Ascending aorta (tissue), 2 donors: ENCODE measurements around the gene CRYBG1. TPM values are rescaled to one million over a fixed set of nuclear protein-coding genes. Genes with fewer than 3 reads are reported as not detected.

ENCODE experiments used
- DNase-seq, 2 donors: peaks; one replicate each; pipeline ENCODE4 v3.0.0-alpha.2; 2019; ENCODE audit warnings: low spot score in 2 of 2
- H3K27ac ChIP-seq, 2 donors: fragments of 200-600 bp; sonication (generic); one replicate each; pipeline ENCODE4 v1.5.1; 2016 to 2017; ENCODE audit warnings: mild to moderate bottlenecking in 1 of 2
- H3K27me3 ChIP-seq: fragments of 200-600 bp; sonication (generic); one replicate; pipeline ENCODE4 v1.5.1; 2017
- H3K36me3 ChIP-seq, 2 donors: fragments of 200-600 bp; sonication (generic); one replicate each; pipeline ENCODE4 v1.5.1; 2016
- H3K4me1 ChIP-seq, 2 donors: fragments of 200-600 bp; sonication (generic); one replicate each; pipeline ENCODE4 v1.5.1; 2016 to 2017; ENCODE audit warnings: mild to moderate bottlenecking in 1 of 2
- H3K4me3 ChIP-seq, 2 donors: fragments of 200-600 bp; sonication (generic); one replicate each; pipeline ENCODE4 v1.5.1; 2016 to 2017; ENCODE audit warnings: mild to moderate bottlenecking in 1 of 2
- H3K9me3 ChIP-seq, 2 donors: fragments of 200-600 bp; sonication (generic); one replicate each; pipeline ENCODE4 v1.5.1; 2016
- CTCF ChIP-seq, 3 experiments: fragments of 200-600 bp in 2 of 3; fragments of 450-650 bp in 1 of 3; sonication (generic) in 2 of 3; IDR thresholded peaks; one replicate each; pipeline ENCODE4 v1.5.1; 2016 to 2019; ENCODE audit warnings: antibody characterized with exemption in 3 of 3, mild to moderate bottlenecking in 1 of 3, moderate library complexity in 1 of 3
- intact Hi-C: fragments of 100-400 bp; cut with DNase I; formaldehyde crosslinking; loops from one replicate; pipeline ENCODE4 v1.15.1; 2023
- total RNA-seq: library from RNA; depleted of rRNA; stranded (reverse); fragments of >200 nt; gene quantifications from one replicate; pipeline ENCODE4 v1.1.0, GENCODE V29; 2016

The CRYBG1 gene
- total RNA-seq, 1 donor from 2014 or later: 6.5 TPM

GRCh38 chr6:106528521-106528920 lies 168.0 kb downstream of the CRYBG1 start:
- DNase-seq: no peak
- Histone ChIP-seq H3K27me3 (no peaks in the 10 kb centered on the region), H3K4me3 (no peak overlapping the region), H3K9me3 (no peaks in the 10 kb centered on the region), H3K36me3 (no peaks in the 10 kb centered on the region), H3K4me1 (no peaks in the 10 kb centered on the region), H3K27ac (no peak overlapping the region)
- intact Hi-C loops: no loop called here
- no peak for TF ChIP-seq CTCF (IDR thresholded peaks at IDR 0.05)

GRCh38 chr6:106529438-106529837 lies 168.9 kb downstream of the CRYBG1 start:
- intact Hi-C loops: no loop called here

GRCh38 chr6:106530026-106530425 lies 169.5 kb downstream of the CRYBG1 start:
- no peak overlapping the region for H3K27ac ChIP-seq

More at GRCh38 chr6:106529438-106529837, 168.9 kb downstream of the CRYBG1 start:
- Histone ChIP-seq H3K36me3 (no peaks in the 10 kb centered on the region), H3K27ac (no peak overlapping the region), H3K9me3 (no peaks in the 10 kb centered on the region), H3K4me3 (no peak overlapping the region), H3K4me1 (no peaks in the 10 kb centered on the region), H3K27me3 (no peaks in the 10 kb centered on the region)
- DNase-seq: no peak
- no peak for TF ChIP-seq CTCF (IDR thresholded peaks at IDR 0.05)

GRCh38 chr6:106530502-106530901 lies 170.0 kb downstream of the CRYBG1 start:
- H3K9me3 ChIP-seq: no peaks in the 10 kb centered on the region
- H3K27me3 ChIP-seq: no peaks in the 10 kb centered on the region
- H3K27ac ChIP-seq: no peak overlapping the region
- TF ChIP-seq CTCF (IDR thresholded peaks at IDR 0.05): no peak
- DNase-seq: no peak
- no peak overlapping the region for H3K4me3 ChIP-seq
- intact Hi-C loops: no loop called here
- no peaks in the 10 kb centered on the region for H3K4me1 ChIP-seq
- no peaks in the 10 kb centered on the region for H3K36me3 ChIP-seq

More at GRCh38 chr6:106530026-106530425, 169.5 kb downstream of the CRYBG1 start:
- Histone ChIP-seq H3K4me3 (no peak overlapping the region), H3K36me3 (no peaks in the 10 kb centered on the region), H3K4me1 (no peaks in the 10 kb centered on the region), H3K27me3 (no peaks in the 10 kb centered on the region), H3K9me3 (no peaks in the 10 kb centered on the region)
- no peak for DNase-seq
- no peak for TF ChIP-seq CTCF (IDR thresholded peaks at IDR 0.05)
- intact Hi-C loops: no loop called here

GRCh38 chr6:106533054-106533453 lies 172.5 kb downstream of the CRYBG1 start:
- no peak for DNase-seq
- Histone ChIP-seq H3K4me1 (no peaks in the 10 kb centered on the region), H3K4me3 (no peak overlapping the region), H3K9me3 (no peaks in the 10 kb centered on the region), H3K27me3 (no peaks in the 10 kb centered on the region), H3K36me3 (no peaks in the 10 kb centered on the region), H3K27ac (no peak overlapping the region)
- intact Hi-C loops: no loop called here
- no peak for TF ChIP-seq CTCF (IDR thresholded peaks at IDR 0.05)

- intact Hi-C loops: no loop called here
- no peak for TF ChIP-seq CTCF (IDR thresholded peaks at IDR 0.05)
Observed at GRCh38 chr6:106534004-106534403, 173.5 kb downstream of the CRYBG1 start.

More at GRCh38 chr6:106534004-106534403, 173.5 kb downstream of the CRYBG1 start:
- Histone ChIP-seq H3K27ac (no peak overlapping the region), H3K9me3 (no peaks in the 10 kb centered on the region), H3K4me3 (no peak overlapping the region), H3K36me3 (no peaks in the 10 kb centered on the region), H3K27me3 (no peaks in the 10 kb centered on the region), H3K4me1 (no peaks in the 10 kb centered on the region)
- DNase-seq: no peak
